AG04450 (cell line): ENCODE results near the gene GSKIP. TPM values are rescaled to one million over a fixed set of nuclear protein-coding genes. Genes with fewer than 3 reads are reported as not detected.

Experiments used
- CTCF ChIA-PET: fragments of 300-600, 350-600 bp; formaldehyde crosslinking; extraction: SDS; loops from one replicate; lab custom pipeline; 2022; ENCODE audit warnings: antibody characterized with exemption, inconsistent platforms; lab: Charles Lee
- POLR2A ChIA-PET: fragments of 350-600 bp; formaldehyde crosslinking; extraction: SDS; loops from one replicate; lab custom pipeline; 2021; ENCODE audit warnings: antibody characterized with exemption, inconsistent platforms; lab: Yijun Ruan, JAX
- DNase-seq: peaks from one replicate; pipeline ENCODE4 v3.0.0-alpha.2; 2011; ENCODE audit warnings: low read depth, low spot score
- H3K27ac ChIP-seq: one replicate; pipeline ENCODE4 v1.5.1; 2012; ENCODE audit warnings: low read depth, low read length, control low read depth
- H3K27me3 ChIP-seq: one replicate; pipeline ENCODE4 v1.6.0; 2012; ENCODE audit warnings: low read length; ENCODE audit not compliant: control insufficient read depth, insufficient read depth
- H3K4me3 ChIP-seq: 2 replicates; pipeline ENCODE4 v1.5.1; 2011; ENCODE audit warnings: mild to moderate bottlenecking, low read depth, low read length, control low read depth
- H3K9me3 ChIP-seq: 2 replicates; pipeline ENCODE4 v1.5.1; 2012; ENCODE audit warnings: low read length; ENCODE audit not compliant: control insufficient read depth, insufficient read depth
- polyA plus RNA-seq: library from polyadenylated mRNA; depleted of rRNA; stranded (reverse); fragments of >200 nt; gene quantifications from 2 replicates; pipeline ENCODE4 v1.2.3, GENCODE V29; 2011
- TF ChIP-seq, protein P1 (sequence below): IDR thresholded peaks from 2 replicates; pipeline ENCODE4 v1.5.1; 2011; ENCODE audit warnings: low read depth, low read length, control low read depth, inconsistent platforms

Gene GSKIP
- polyA plus RNA-seq, 1 experiment: 37.9 TPM

- H3K4me3 ChIP-seq: no peak overlapping the region
- CTCF ChIA-PET: no interaction called here
Observed at GRCh38 chr14:96410119-96410518, 46.8 kb downstream of the GSKIP start.

GRCh38 chr14:96413526-96413925 is 50.2 kb downstream of the GSKIP start:
- no peak for DNase-seq
- TF ChIP-seq, protein P1, sequence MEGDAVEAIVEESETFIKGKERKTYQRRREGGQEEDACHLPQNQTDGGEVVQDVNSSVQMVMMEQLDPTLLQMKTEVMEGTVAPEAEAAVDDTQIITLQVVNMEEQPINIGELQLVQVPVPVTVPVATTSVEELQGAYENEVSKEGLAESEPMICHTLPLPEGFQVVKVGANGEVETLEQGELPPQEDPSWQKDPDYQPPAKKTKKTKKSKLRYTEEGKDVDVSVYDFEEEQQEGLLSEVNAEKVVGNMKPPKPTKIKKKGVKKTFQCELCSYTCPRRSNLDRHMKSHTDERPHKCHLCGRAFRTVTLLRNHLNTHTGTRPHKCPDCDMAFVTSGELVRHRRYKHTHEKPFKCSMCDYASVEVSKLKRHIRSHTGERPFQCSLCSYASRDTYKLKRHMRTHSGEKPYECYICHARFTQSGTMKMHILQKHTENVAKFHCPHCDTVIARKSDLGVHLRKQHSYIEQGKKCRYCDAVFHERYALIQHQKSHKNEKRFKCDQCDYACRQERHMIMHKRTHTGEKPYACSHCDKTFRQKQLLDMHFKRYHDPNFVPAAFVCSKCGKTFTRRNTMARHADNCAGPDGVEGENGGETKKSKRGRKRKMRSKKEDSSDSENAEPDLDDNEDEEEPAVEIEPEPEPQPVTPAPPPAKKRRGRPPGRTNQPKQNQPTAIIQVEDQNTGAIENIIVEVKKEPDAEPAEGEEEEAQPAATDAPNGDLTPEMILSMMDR: no peak
- H3K27ac ChIP-seq: no peak overlapping the region
- ChIA-PET POLR2A (no interaction called here), CTCF (no interaction called here)
- no peaks in the 10 kb centered on the region for H3K9me3 ChIP-seq
- H3K4me3 ChIP-seq: no peak overlapping the region
- peaks cover 5% of the 10 kb centered on the region for H3K27me3 ChIP-seq

More at GRCh38 chr14:96410119-96410518, 46.8 kb downstream of the GSKIP start:
- Histone ChIP-seq H3K27me3 (peaks cover 9% of the 10 kb centered on the region), H3K9me3 (no peaks in the 10 kb centered on the region), H3K27ac (no peak overlapping the region)
- POLR2A ChIA-PET: no interaction called here
- DNase-seq: no peak
- TF ChIP-seq, protein P1: no peak

- H3K27ac ChIP-seq: no peak overlapping the region
- no peak for DNase-seq
- ChIA-PET POLR2A (no interaction called here), CTCF (interaction anchor here (0.5 to 1.1 kb wide), 2 partner anchors 9 to 325 kb away, joined by 3 to 5 read pairs; no protein-coding TSS in a partner anchor)
- H3K27me3 ChIP-seq: peaks cover 5% of the 10 kb centered on the region
- H3K4me3 ChIP-seq: no peak overlapping the region
- H3K9me3 ChIP-seq: no peaks in the 10 kb centered on the region
- TF ChIP-seq, protein P1: no peak
Observed at GRCh38 chr14:96415559-96415958, 52.2 kb downstream of the GSKIP start.

GRCh38 chr14:96416292-96416691 is 53.0 kb downstream of the GSKIP start:
- Histone ChIP-seq H3K27ac (no peak overlapping the region), H3K4me3 (no peak overlapping the region), H3K27me3 (peaks cover 5% of the 10 kb centered on the region), H3K9me3 (no peaks in the 10 kb centered on the region)
- CTCF ChIA-PET: no interaction called here
- TF ChIP-seq, protein P1: no peak
- POLR2A ChIA-PET: no interaction called here
- DNase-seq: no peak

DNA sequence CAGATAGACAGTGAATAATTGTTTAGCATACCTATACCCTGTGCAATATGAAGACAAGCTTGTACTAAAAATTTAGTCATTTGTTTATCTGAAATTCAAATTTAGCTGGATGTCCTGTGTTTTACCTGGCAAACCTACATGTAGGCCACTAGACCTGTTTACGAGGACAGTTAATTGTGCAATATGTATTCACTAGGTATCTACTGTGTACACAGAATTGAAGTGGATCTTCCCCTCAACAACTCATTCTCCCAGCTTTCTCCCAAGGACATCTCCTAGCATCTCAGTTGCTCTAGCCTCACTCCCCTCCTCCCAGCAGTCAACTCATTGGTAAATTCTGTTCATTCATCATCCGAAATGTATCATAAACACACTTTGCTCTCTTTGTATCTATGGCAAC is 53.9 kb downstream of the GSKIP start:
- CTCF ChIA-PET: interaction anchor here (0.8 kb wide), 1 partner anchor 317 kb away, joined by 3 read pairs; no protein-coding TSS in a partner anchor
- H3K27me3 ChIP-seq: peaks cover 5% of the 10 kb centered on the region

More for the DNA sequence above, 53.9 kb downstream of the GSKIP start:
- DNase-seq: no peak
- Histone ChIP-seq H3K27ac (no peak overlapping the region), H3K4me3 (no peak overlapping the region), H3K9me3 (no peaks in the 10 kb centered on the region)
- POLR2A ChIA-PET: interaction anchor here (0.6 kb wide), 1 partner anchor 877 kb away, joined by 3 read pairs; no protein-coding TSS in a partner anchor
- TF ChIP-seq, protein P1: no peak
